ENCODE measurements around the gene LRP5.

GRCh38 chr11:68398995-68399851 lies 86.8 kb downstream of the LRP5 start:
- TF ChIP-seq CTCF (IDR thresholded peaks at IDR 0.05; ENCODE audit: insufficient read depth, low read depth, low read length) (no peak), EZH2 (IDR thresholded peaks at IDR 0.05; ENCODE audit: insufficient read depth, low read length) (no peak)

Measured in astrocyte (in vitro differentiated cells and primary cell).